ENCODE data around the gene FIBCD1.

Gene FIBCD1

GRCh38 chr9:130872093-130872492, 67.0 kb downstream of the FIBCD1 start:
- no peak overlapping the region for H3K27ac ChIP-seq (ENCODE audit: low read length)
- H3K4me3 ChIP-seq (ENCODE audit: low read depth in 1 of 2, low read length in 2 of 2) = no peak overlapping the region
- H3K36me3 ChIP-seq (ENCODE audit: control insufficient read depth in 1 of 2, insufficient read depth in 2 of 2, low read length in 2 of 2) = peaks cover 51 to 60% of the 10 kb centered on the region in 2 donors
- peaks cover 4 to 54% of the 10 kb centered on the region in 2 donors for H3K4me1 ChIP-seq (ENCODE audit: control insufficient read depth in 1 of 2, insufficient read depth in 2 of 2, low read length in 2 of 2)
- H3K9me3 ChIP-seq (ENCODE audit: control insufficient read depth in 1 of 2, low read length in 2 of 2) = no peaks in the 10 kb centered on the region
- H3K27me3 ChIP-seq (ENCODE audit: low read depth, low read length) = no peaks in the 10 kb centered on the region

GRCh38 chr9:130871395-130872062, 67.5 kb downstream of the FIBCD1 start:
- H3K36me3 ChIP-seq (ENCODE audit: control insufficient read depth in 1 of 2, insufficient read depth in 2 of 2, low read length in 2 of 2) = peaks cover 51 to 61% of the 10 kb centered on the region in 2 donors
- H3K9me3 ChIP-seq (ENCODE audit: control insufficient read depth in 1 of 2, low read length in 2 of 2) = no peaks in the 10 kb centered on the region
- H3K27ac ChIP-seq (ENCODE audit: low read length) = no peak overlapping the region
- peaks cover 4 to 60% of the 10 kb centered on the region in 2 donors for H3K4me1 ChIP-seq (ENCODE audit: control insufficient read depth in 1 of 2, insufficient read depth in 2 of 2, low read length in 2 of 2)
- H3K4me3 ChIP-seq (ENCODE audit: low read depth in 1 of 2, low read length in 2 of 2) = no peak overlapping the region
- H3K27me3 ChIP-seq (ENCODE audit: low read depth, low read length) = no peaks in the 10 kb centered on the region

- Histone ChIP-seq H3K4me1 (ENCODE audit: control insufficient read depth in 1 of 2, insufficient read depth in 2 of 2, low read length in 2 of 2) (peaks cover 4 to 66% of the 10 kb centered on the region in 2 donors), H3K27ac (ENCODE audit: low read length) (no peak overlapping the region), H3K36me3 (ENCODE audit: control insufficient read depth in 1 of 2, insufficient read depth in 2 of 2, low read length in 2 of 2) (peaks cover 47 to 61% of the 10 kb centered on the region in 2 donors), H3K9me3 (ENCODE audit: control insufficient read depth in 1 of 2, low read length in 2 of 2) (no peaks in the 10 kb centered on the region), H3K27me3 (ENCODE audit: low read depth, low read length) (no peaks in the 10 kb centered on the region), H3K4me3 (ENCODE audit: low read depth in 1 of 2, low read length in 2 of 2) (no peak overlapping the region)
Measured at GRCh38 chr9:130870491-130871381, 68.3 kb downstream of the FIBCD1 start.

- H3K27me3 ChIP-seq (ENCODE audit: low read depth, low read length) = no peaks in the 10 kb centered on the region
- H3K9me3 ChIP-seq (ENCODE audit: control insufficient read depth in 1 of 2, low read length in 2 of 2) = no peaks in the 10 kb centered on the region
- H3K4me1 ChIP-seq (ENCODE audit: control insufficient read depth in 1 of 2, insufficient read depth in 2 of 2, low read length in 2 of 2) = peaks cover 4 to 66% of the 10 kb centered on the region in 2 donors
- H3K36me3 ChIP-seq (ENCODE audit: control insufficient read depth in 1 of 2, insufficient read depth in 2 of 2, low read length in 2 of 2) = peaks cover 41 to 56% of the 10 kb centered on the region in 2 donors
- no peak overlapping the region for H3K4me3 ChIP-seq (ENCODE audit: low read depth in 1 of 2, low read length in 2 of 2)
- no peak overlapping the region for H3K27ac ChIP-seq (ENCODE audit: low read length)
Measured at GRCh38 chr9:130869250-130869649, 69.8 kb downstream of the FIBCD1 start.

- no peaks in the 10 kb centered on the region for H3K27me3 ChIP-seq (ENCODE audit: low read depth, low read length)
- no peaks in the 10 kb centered on the region for H3K9me3 ChIP-seq (ENCODE audit: control insufficient read depth in 1 of 2, low read length in 2 of 2)
- H3K36me3 ChIP-seq (ENCODE audit: control insufficient read depth in 1 of 2, insufficient read depth in 2 of 2, low read length in 2 of 2) = peaks cover 30 to 48% of the 10 kb centered on the region in 2 donors
- no peak overlapping the region for H3K27ac ChIP-seq (ENCODE audit: low read length)
- H3K4me3 ChIP-seq (ENCODE audit: low read depth in 1 of 2, low read length in 2 of 2) = no peak overlapping the region
- peaks cover 4 to 69% of the 10 kb centered on the region in 2 donors for H3K4me1 ChIP-seq (ENCODE audit: control insufficient read depth in 1 of 2, insufficient read depth in 2 of 2, low read length in 2 of 2)
Measured at GRCh38 chr9:130868230-130868629, 70.8 kb downstream of the FIBCD1 start.

- H3K27me3 ChIP-seq (ENCODE audit: low read depth, low read length) = no peaks in the 10 kb centered on the region
- H3K4me3 ChIP-seq (ENCODE audit: low read depth in 1 of 2, low read length in 2 of 2) = no peak overlapping the region
- no peaks in the 10 kb centered on the region for H3K9me3 ChIP-seq (ENCODE audit: control insufficient read depth in 1 of 2, low read length in 2 of 2)
- H3K36me3 ChIP-seq (ENCODE audit: control insufficient read depth in 1 of 2, insufficient read depth in 2 of 2, low read length in 2 of 2) = peaks cover 24 to 45% of the 10 kb centered on the region in 2 donors
- peaks cover 4 to 69% of the 10 kb centered on the region in 2 donors for H3K4me1 ChIP-seq (ENCODE audit: control insufficient read depth in 1 of 2, insufficient read depth in 2 of 2, low read length in 2 of 2)
- no peak overlapping the region for H3K27ac ChIP-seq (ENCODE audit: low read length)
Measured at GRCh38 chr9:130867556-130867955, 71.5 kb downstream of the FIBCD1 start.

GRCh38 chr9:130866474-130866965, 72.5 kb downstream of the FIBCD1 start:
- peaks cover 4 to 69% of the 10 kb centered on the region in 2 donors for H3K4me1 ChIP-seq (ENCODE audit: control insufficient read depth in 1 of 2, insufficient read depth in 2 of 2, low read length in 2 of 2)
- H3K9me3 ChIP-seq (ENCODE audit: control insufficient read depth in 1 of 2, low read length in 2 of 2) = no peaks in the 10 kb centered on the region
- no peak overlapping the region for H3K4me3 ChIP-seq (ENCODE audit: low read depth in 1 of 2, low read length in 2 of 2)
- no peak overlapping the region for H3K27ac ChIP-seq (ENCODE audit: low read length)
- no peaks in the 10 kb centered on the region for H3K27me3 ChIP-seq (ENCODE audit: low read depth, low read length)
- H3K36me3 ChIP-seq (ENCODE audit: control insufficient read depth in 1 of 2, insufficient read depth in 2 of 2, low read length in 2 of 2) = peaks cover 13 to 34% of the 10 kb centered on the region in 2 donors

- Histone ChIP-seq H3K4me1 (ENCODE audit: control insufficient read depth in 1 of 2, insufficient read depth in 2 of 2, low read length in 2 of 2) (peaks cover 8 to 69% of the 10 kb centered on the region in 2 donors), H3K27ac (ENCODE audit: low read length) (no peak overlapping the region), H3K36me3 (ENCODE audit: control insufficient read depth in 1 of 2, insufficient read depth in 2 of 2, low read length in 2 of 2) (peaks cover 12 to 28% of the 10 kb centered on the region in 2 donors), H3K27me3 (ENCODE audit: low read depth, low read length) (no peaks in the 10 kb centered on the region), H3K9me3 (ENCODE audit: control insufficient read depth in 1 of 2, low read length in 2 of 2) (no peaks in the 10 kb centered on the region), H3K4me3 (ENCODE audit: low read depth in 1 of 2, low read length in 2 of 2) (no peak overlapping the region)
Measured at GRCh38 chr9:130865921-130866320, 73.1 kb downstream of the FIBCD1 start.

GRCh38 chr9:130864541-130864940, 74.5 kb downstream of the FIBCD1 start:
- H3K27me3 ChIP-seq (ENCODE audit: low read depth, low read length) = no peaks in the 10 kb centered on the region
- peaks cover 11 to 26% of the 10 kb centered on the region in 2 donors for H3K36me3 ChIP-seq (ENCODE audit: control insufficient read depth in 1 of 2, insufficient read depth in 2 of 2, low read length in 2 of 2)
- no peaks in the 10 kb centered on the region for H3K9me3 ChIP-seq (ENCODE audit: control insufficient read depth in 1 of 2, low read length in 2 of 2)
- peaks cover 12 to 69% of the 10 kb centered on the region in 2 donors for H3K4me1 ChIP-seq (ENCODE audit: control insufficient read depth in 1 of 2, insufficient read depth in 2 of 2, low read length in 2 of 2)
- H3K4me3 ChIP-seq (ENCODE audit: low read depth in 1 of 2, low read length in 2 of 2) = no peak overlapping the region
- no peak overlapping the region for H3K27ac ChIP-seq (ENCODE audit: low read length)

GRCh38 chr9:130862747-130863146, 76.3 kb downstream of the FIBCD1 start:
- Histone ChIP-seq H3K4me3 (ENCODE audit: low read depth in 1 of 2, low read length in 2 of 2) (no peak overlapping the region), H3K4me1 (ENCODE audit: control insufficient read depth in 1 of 2, insufficient read depth in 2 of 2, low read length in 2 of 2) (peaks cover 18 to 79% of the 10 kb centered on the region in 2 donors), H3K36me3 (ENCODE audit: control insufficient read depth in 1 of 2, insufficient read depth in 2 of 2, low read length in 2 of 2) (peaks cover 13 to 32% of the 10 kb centered on the region in 2 donors), H3K27ac (ENCODE audit: low read length) (peak overlapping the region; percentile 48), H3K9me3 (ENCODE audit: control insufficient read depth in 1 of 2, low read length in 2 of 2) (no peaks in the 10 kb centered on the region), H3K27me3 (ENCODE audit: low read depth, low read length) (no peaks in the 10 kb centered on the region)

GRCh38 chr9:130862217-130862616, 76.8 kb downstream of the FIBCD1 start:
- Histone ChIP-seq H3K4me1 (ENCODE audit: control insufficient read depth in 1 of 2, insufficient read depth in 2 of 2, low read length in 2 of 2) (peaks cover 16 to 78% of the 10 kb centered on the region in 2 donors), H3K9me3 (ENCODE audit: control insufficient read depth in 1 of 2, low read length in 2 of 2) (no peaks in the 10 kb centered on the region), H3K27me3 (ENCODE audit: low read depth, low read length) (no peaks in the 10 kb centered on the region), H3K36me3 (ENCODE audit: control insufficient read depth in 1 of 2, insufficient read depth in 2 of 2, low read length in 2 of 2) (peaks cover 18 to 33% of the 10 kb centered on the region in 2 donors), H3K27ac (ENCODE audit: low read length) (peak overlapping the region; percentile 48), H3K4me3 (ENCODE audit: low read depth in 1 of 2, low read length in 2 of 2) (no peak overlapping the region)
